Measurements from ENCODE around the gene SCLY.

Gene SCLY

DNA sequence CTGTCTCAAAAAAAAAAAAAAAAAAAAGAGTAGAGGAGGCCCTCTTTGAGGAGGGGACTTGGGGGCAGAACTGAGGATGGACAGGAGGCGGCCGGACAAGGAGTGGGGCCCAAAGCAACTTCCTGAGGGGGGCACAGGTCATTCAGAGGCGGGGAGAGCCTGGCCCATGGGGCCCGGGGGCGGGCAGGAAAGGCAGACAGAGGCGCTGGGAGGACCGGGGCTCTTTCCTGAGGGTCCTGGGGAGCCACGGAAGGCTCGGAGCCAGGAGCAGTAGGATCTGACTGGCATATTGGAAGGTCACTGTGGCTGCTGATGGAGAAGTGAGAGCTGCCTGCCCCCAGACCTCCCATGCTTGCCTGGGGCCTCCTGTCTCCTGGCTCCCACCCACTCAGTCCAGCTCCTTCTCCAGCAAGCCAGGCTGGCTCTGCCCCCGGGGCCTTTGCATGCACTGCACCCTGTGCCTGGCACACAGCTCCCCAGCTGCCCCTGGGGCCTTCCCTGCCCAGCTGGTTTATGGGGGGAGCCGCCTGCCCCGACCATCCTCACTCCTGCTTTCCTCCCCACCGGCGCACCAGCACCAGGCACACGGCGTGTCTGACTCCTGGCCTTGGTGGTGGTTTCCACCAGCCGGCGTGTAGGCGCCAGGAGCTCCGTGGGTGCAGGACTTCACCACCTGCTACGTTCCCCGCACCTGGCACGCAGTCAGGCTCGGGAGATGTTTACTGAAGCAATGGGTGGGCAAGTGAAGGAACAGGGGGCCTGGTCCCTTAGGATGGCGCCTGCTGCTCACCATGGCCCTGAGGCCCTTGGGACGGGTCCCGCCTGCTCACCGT is 44.9 kb downstream of the SCLY start:
- DNase-seq (ENCODE audit: low read depth) = no peak
- no peak overlapping the region for H3K4me3 ChIP-seq (ENCODE audit: low read length)
- TF ChIP-seq, protein P1, sequence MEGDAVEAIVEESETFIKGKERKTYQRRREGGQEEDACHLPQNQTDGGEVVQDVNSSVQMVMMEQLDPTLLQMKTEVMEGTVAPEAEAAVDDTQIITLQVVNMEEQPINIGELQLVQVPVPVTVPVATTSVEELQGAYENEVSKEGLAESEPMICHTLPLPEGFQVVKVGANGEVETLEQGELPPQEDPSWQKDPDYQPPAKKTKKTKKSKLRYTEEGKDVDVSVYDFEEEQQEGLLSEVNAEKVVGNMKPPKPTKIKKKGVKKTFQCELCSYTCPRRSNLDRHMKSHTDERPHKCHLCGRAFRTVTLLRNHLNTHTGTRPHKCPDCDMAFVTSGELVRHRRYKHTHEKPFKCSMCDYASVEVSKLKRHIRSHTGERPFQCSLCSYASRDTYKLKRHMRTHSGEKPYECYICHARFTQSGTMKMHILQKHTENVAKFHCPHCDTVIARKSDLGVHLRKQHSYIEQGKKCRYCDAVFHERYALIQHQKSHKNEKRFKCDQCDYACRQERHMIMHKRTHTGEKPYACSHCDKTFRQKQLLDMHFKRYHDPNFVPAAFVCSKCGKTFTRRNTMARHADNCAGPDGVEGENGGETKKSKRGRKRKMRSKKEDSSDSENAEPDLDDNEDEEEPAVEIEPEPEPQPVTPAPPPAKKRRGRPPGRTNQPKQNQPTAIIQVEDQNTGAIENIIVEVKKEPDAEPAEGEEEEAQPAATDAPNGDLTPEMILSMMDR (IDR thresholded peaks at IDR 0.05; ENCODE audit: insufficient read depth, low read depth, low read length, missing control alignments) = no peak

DNA sequence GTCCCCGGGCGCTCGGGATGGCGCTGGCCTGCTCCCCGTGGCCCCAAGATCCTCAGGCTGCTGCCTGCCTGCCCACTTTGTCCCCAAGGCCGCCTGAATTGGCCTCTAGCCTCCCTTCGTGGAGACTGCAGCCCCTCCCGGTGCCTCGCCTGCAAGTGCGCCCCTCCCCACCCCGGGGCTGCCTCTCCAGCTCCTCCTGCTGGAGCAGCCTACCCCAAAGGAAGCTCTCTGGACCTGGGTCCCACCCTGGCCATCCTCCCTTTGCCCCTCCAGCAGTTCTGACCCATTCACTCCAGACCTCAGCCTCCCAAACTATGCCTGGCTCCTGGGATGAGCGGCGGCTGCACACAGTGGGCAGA is 45.5 kb downstream of the SCLY start:
- no peak overlapping the region for H3K4me3 ChIP-seq (ENCODE audit: low read length)
- TF ChIP-seq, protein P1 (IDR thresholded peaks at IDR 0.05; ENCODE audit: insufficient read depth, low read depth, low read length, missing control alignments) = no peak
- DNase-seq (ENCODE audit: low read depth) = no peak

DNA sequence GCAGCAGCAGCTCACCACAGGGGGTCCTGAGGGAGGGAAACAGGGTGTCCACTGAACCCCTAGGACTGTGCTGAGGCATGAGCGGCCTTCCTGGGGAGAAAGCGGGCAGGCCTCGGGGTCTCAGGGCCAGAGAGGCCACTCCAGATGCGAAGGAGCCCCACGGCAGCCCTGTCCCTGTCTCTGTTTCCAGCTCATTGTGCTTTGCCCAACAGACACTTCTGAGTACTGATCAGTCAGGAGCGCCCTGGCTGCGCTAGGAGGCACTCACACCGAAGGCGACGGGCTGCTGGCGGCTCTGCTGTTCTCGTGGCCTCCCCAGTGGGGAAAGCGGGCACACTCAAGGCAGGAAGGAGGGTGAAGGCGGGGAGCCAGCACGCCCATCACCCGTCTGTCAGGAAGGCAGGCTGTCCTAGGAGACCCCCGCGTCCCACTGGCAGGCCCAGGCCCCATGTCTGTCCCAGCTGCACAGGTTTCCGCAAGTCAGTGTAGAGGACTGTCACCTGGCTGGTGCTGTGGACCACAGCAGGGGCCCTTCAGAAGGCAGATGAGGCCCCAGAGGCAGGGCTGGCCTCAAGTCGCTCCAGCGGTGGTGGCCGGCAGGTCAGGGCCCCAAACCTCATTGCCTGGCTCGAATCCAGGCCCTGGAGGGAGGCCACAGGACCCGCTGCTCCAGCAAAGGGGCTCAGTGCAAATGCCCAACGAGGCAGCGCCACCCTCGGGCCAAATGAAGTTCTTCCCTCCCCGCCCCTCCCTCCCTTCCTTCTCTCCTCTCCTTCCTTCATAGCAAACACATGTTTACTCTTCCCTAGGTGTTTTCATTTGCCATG is 46.1 kb downstream of the SCLY start:
- peak; percentile 26 for DNase-seq (ENCODE audit: low read depth)
- no peak overlapping the region for H3K4me3 ChIP-seq (ENCODE audit: low read length)
- TF ChIP-seq, protein P1 (IDR thresholded peaks at IDR 0.05; ENCODE audit: insufficient read depth, low read depth, low read length, missing control alignments) = peak; percentile 33

DNA sequence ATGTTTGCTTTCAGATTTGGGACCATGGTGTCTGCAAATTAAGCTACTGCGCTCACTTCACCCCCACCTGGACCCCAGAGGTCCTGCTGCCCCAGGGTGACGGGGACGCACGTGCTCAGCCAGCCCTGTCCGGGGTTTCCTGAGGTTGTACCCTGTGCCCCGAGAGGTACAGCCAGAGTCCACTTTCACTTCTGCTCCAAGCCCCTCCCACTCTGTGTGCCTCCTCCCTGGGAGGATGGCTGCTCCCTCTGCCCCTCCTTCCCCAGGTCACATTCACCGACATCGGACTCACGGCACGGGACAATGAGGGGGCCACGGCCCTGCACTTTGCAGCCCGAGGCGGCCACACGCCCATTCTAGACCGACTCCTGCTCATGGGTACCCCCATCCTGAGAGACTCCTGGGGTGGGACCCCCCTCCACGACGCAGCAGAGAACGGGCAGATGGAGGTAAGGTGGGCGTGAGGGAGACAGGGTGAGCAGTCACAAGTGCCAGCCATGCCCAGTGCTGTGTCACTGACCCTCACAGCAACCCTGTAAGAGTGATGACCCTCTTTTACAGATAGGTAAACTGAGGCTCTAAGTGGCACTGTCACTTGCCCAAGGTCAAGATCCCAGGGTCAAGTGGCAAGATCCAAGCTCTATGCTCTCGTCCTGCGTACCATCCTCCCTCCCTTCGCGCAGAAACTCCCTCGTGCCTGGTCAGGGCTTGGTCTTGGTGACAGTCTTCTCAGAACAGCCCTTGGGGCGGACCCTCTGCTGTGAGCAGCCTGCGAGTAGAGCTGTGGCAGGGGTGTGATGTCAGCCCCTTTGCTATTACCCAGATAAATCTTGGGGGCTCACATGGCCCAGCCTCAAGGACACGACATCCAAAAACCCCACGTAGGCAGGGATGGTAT is 47.0 kb downstream of the SCLY start:
- H3K4me3 ChIP-seq (ENCODE audit: low read length) = no peak overlapping the region
- TF ChIP-seq, protein P1 (IDR thresholded peaks at IDR 0.05; ENCODE audit: insufficient read depth, low read depth, low read length, missing control alignments) = no peak
- no peak for DNase-seq (ENCODE audit: low read depth)

DNA sequence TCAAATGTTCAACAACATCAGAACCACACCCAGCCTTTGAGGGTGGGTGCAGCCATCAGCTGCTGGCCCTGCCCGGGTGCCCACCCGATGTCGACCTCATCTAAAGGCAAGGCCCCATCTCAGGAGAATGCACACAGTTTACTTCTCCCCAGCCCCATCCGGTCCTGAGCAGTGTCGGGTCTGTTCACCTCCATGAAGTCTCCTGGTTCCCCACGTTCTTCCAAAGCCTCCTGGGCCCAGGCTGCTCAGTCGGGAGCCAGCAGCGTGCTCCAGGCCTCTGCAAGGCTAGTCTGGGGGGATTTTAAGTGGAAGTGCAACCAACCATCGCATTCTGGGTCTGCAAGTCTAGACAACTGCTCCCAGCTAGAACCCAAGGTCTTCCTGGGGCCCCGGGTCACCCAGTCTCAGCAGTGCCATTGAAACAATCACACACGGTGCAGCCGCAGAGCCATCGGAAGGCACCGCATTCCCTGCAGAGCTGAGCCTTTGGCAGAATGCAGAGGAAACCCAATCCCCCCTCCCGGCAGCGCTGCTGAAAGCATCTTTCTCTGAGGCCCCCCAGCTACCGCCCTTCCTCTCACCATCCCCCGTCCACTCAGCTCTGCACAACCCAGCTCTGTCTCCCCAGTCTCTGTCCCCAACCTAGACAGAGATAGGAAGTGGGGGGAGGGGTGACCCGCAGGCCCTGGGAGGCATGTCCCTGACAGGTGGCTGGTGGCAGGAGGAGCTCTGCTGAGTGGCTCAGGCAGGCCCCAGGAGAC is 47.8 kb downstream of the SCLY start:
- DNase-seq (ENCODE audit: low read depth) = no peak

More for the DNA sequence above, 47.8 kb downstream of the SCLY start:
- H3K4me3 ChIP-seq (ENCODE audit: low read length) = no peak overlapping the region
- TF ChIP-seq, protein P1 (IDR thresholded peaks at IDR 0.05; ENCODE audit: insufficient read depth, low read depth, low read length, missing control alignments) = no peak

Data from epithelial cell of esophagus (primary cell).